Stomach (tissue), 4 donors: Measurements from ENCODE around the gene DCLK3.

ENCODE experiments used
- CTCF ChIP-seq, 7 experiments: fragments of 450-650 bp in 4 of 7; fragments of 200-600 bp in 3 of 7; sonication (generic) in 3 of 7; IDR thresholded peaks; one replicate each; pipeline ENCODE4 v1.5.1; 2016 to 2019; ENCODE audit warnings: antibody characterized with exemption in 7 of 7, control low read depth in 2 of 7, mild to moderate bottlenecking in 1 of 7
- POLR2A ChIP-seq, 4 donors: fragments of 450-650 bp; IDR thresholded peaks; one replicate each; pipeline ENCODE4 v1.6.1; 2016; ENCODE audit warnings: antibody characterized with exemption in 4 of 4, control low read depth in 2 of 4, mild to moderate bottlenecking in 1 of 4, moderate library complexity in 1 of 4
- POLR2AphosphoS5 ChIP-seq, 3 donors: sonication (generic); formaldehyde crosslinking; IDR thresholded peaks; one replicate each; pipeline ENCODE4 v1.6.1; 2016; ENCODE audit warnings: antibody characterized with exemption in 3 of 3

DNA sequence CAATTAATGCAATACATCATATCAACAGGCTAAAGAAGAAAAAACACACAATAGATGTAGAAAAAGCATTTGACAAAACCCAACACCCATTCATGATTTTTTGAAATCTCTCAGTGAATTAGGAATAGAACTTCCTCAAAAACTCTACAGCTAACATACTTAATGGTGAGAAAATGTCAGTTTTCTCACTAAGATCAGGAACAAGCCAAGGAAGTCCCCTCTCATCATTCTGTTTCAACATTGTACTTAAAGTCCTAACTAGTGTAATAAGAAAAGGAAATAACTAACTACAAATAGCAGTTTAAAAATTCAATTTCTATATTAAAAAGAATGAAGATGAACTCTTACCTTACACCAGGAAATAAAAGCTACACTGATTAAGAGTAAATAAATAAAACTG lies 77.8 kb downstream of the DCLK3 start:
- TF ChIP-seq CTCF (IDR thresholded peaks at IDR 0.05), result no peak
- TF ChIP-seq POLR2AphosphoS5 (IDR thresholded peaks at IDR 0.05), result no peak
- no peak for TF ChIP-seq POLR2A (IDR thresholded peaks at IDR 0.05)
